SK-N-SH (cell line): ENCODE data around the gene FBXO2. TPM values are rescaled to one million over a fixed set of nuclear protein-coding genes. Genes with fewer than 3 reads are reported as not detected.
"Not testable (repeated sequence)": the region's sequence is repeated elsewhere in the genome, so short reads cannot be mapped to it uniquely, and the experiment has no call there.

Source experiments
- CTCF ChIA-PET: fragments of 300-600, 350-600 bp; formaldehyde crosslinking; extraction: SDS; loops from one replicate; lab custom pipeline; 2021; lab: Yijun Ruan, JAX
- POLR2A ChIA-PET: fragments of 350-600 bp; sonication (Branson Sonifier 250); formaldehyde crosslinking; extraction: SDS; loops from one replicate; lab custom pipeline; 2020; ENCODE audit warnings: antibody characterized with exemption, inconsistent platforms; lab: Yijun Ruan, JAX
- DNase-seq: peaks from one replicate; pipeline ENCODE4 v3.0.0; 2012
- H2AFZ ChIP-seq: fragments of 200-600 bp; sonication (generic); 2 replicates; pipeline ENCODE4 v1.8.1; 2016; ENCODE audit warnings: antibody characterized with exemption, mild to moderate bottlenecking, low read depth
- H3F3A ChIP-seq: fragments of 200-600 bp; sonication (generic); replicated peaks from 2 replicates; pipeline ENCODE3; 2016; ENCODE audit warnings: antibody characterized with exemption, mild to moderate bottlenecking; ENCODE audit not compliant: insufficient read depth
- H3K27ac ChIP-seq, 2 experiments: fragments of 200-500 bp in 1 of 2; fragments of 200-600 bp in 1 of 2; sonication (Bioruptor generic) in 1 of 2; sonication (generic), shearing (Covaris generic) in 1 of 2; 2 replicates each; pipeline versions ENCODE4 v1.5.1 to v1.6.1; 2014 to 2016; ENCODE audit warnings: low read depth in 2 of 2, inconsistent platforms in 1 of 2, low read length in 1 of 2, mild to moderate bottlenecking in 1 of 2, mixed read lengths in 1 of 2
- H3K27me3 ChIP-seq: fragments of 200-600 bp; sonication (generic), shearing (Covaris generic); 2 replicates; pipeline ENCODE4 v1.6.1; 2016; ENCODE audit warnings: mixed run types; ENCODE audit not compliant: insufficient read depth
- H3K36me3 ChIP-seq, 2 experiments: fragments of 200-500 bp in 1 of 2; fragments of 200-600 bp in 1 of 2; sonication (Bioruptor generic) in 1 of 2; sonication (generic) in 1 of 2; replicated peaks in 1 of 2; 2 replicates each; pipeline versions ENCODE3 to v1.5.1; 2014 to 2016; ENCODE audit warnings: low read length in 1 of 2, mild to moderate bottlenecking in 1 of 2; ENCODE audit not compliant: insufficient read depth in 2 of 2, control insufficient read depth in 1 of 2
- H3K4me1 ChIP-seq, 2 experiments: fragments of 200-500 bp in 1 of 2; fragments of 200-600 bp in 1 of 2; sonication (Bioruptor generic) in 1 of 2; sonication (generic), shearing (Covaris generic) in 1 of 2; 2 replicates each; pipeline versions ENCODE4 v1.5.1 to v1.6.1; 2014 to 2016; ENCODE audit warnings: low read depth in 1 of 2, low read length in 1 of 2, mixed run types in 1 of 2; ENCODE audit not compliant: insufficient read depth in 2 of 2, control insufficient read depth in 1 of 2
- H3K4me2 ChIP-seq: fragments of 200-600 bp; sonication (generic), shearing (Covaris generic); 2 replicates; pipeline ENCODE4 v1.6.1; 2017; ENCODE audit warnings: mixed run types
- H3K4me3 ChIP-seq, 2 experiments: fragments of 200-500 bp in 1 of 2; fragments of 200-600 bp in 1 of 2; sonication (Bioruptor generic) in 1 of 2; sonication (generic), shearing (Covaris generic) in 1 of 2; 2 replicates each; pipeline versions ENCODE4 v1.5.1 to v1.8.1; 2014 to 2016; ENCODE audit warnings: low read depth in 2 of 2, inconsistent platforms in 1 of 2, low read length in 1 of 2, mild to moderate bottlenecking in 1 of 2, mixed read lengths in 1 of 2, moderate library complexity in 1 of 2
- H3K79me2 ChIP-seq: fragments of 200-600 bp; sonication (generic); 2 replicates; pipeline ENCODE4 v1.8.1; 2017; ENCODE audit warnings: mild to moderate bottlenecking; ENCODE audit not compliant: insufficient read depth
- H3K9ac ChIP-seq: fragments of 200-600 bp; sonication (generic); 2 replicates; pipeline ENCODE4 v1.6.1; 2017; ENCODE audit warnings: mixed run types
- H3K9me2 ChIP-seq: fragments of 200-600 bp; sonication (generic); 2 replicates; pipeline ENCODE4 v1.6.1; 2017; ENCODE audit warnings: mixed run types
- H3K9me3 ChIP-seq: fragments of 200-600 bp; sonication (generic); 2 replicates; pipeline ENCODE4 v1.6.1; 2017; ENCODE audit warnings: mixed run types, mild to moderate bottlenecking, moderate library complexity
- H4K20me1 ChIP-seq: fragments of 200-600 bp; sonication (generic); 2 replicates; pipeline ENCODE4 v1.6.1; 2017; ENCODE audit warnings: mild to moderate bottlenecking, mixed run types; ENCODE audit not compliant: insufficient read depth
- CHD2 ChIP-seq: fragments of 150-350 bp; IDR thresholded peaks from 2 replicates; pipeline ENCODE4 v1.6.1; 2018; ENCODE audit warnings: low read length; ENCODE audit not compliant: partially characterized antibody
- CTCF ChIP-seq: fragments of 200-600 bp; sonication (generic); IDR thresholded peaks from 2 replicates; pipeline ENCODE4 v1.6.1; 2017; ENCODE audit warnings: antibody characterized with exemption, mild to moderate bottlenecking, moderate library complexity
- GABPA ChIP-seq: IDR thresholded peaks from 2 replicates; pipeline ENCODE4 v1.4.0; 2012; ENCODE audit warnings: low read depth, mild to moderate bottlenecking
- MAX ChIP-seq: IDR thresholded peaks from 2 replicates; pipeline ENCODE4 v1.4.0; 2012; ENCODE audit warnings: low read depth
- MEF2A ChIP-seq: IDR thresholded peaks from 2 replicates; pipeline ENCODE4 v1.4.0; 2012; ENCODE audit warnings: low read depth, borderline replicate concordance
- PBX3 ChIP-seq: IDR thresholded peaks from 2 replicates; pipeline ENCODE4; 2012
- RAD21 ChIP-seq: IDR thresholded peaks from 2 replicates; pipeline ENCODE4 v1.6.1; 2012; ENCODE audit warnings: mild to moderate bottlenecking, low read length
- RCOR1 ChIP-seq: fragments of 150-350 bp; IDR thresholded peaks from 2 replicates; pipeline ENCODE4 v1.6.1; 2017; ENCODE audit warnings: antibody characterized with exemption, low read length
- RFX5 ChIP-seq: IDR thresholded peaks from 2 replicates; pipeline ENCODE4 v1.6.1; 2012; ENCODE audit warnings: mild to moderate bottlenecking, improper control_type of control experiment, low read length
- RXRA ChIP-seq: IDR thresholded peaks from 2 replicates; pipeline ENCODE4 v1.4.0; 2012; ENCODE audit warnings: low read depth, mild to moderate bottlenecking, borderline replicate concordance
- SIN3A ChIP-seq: IDR thresholded peaks from 2 replicates; pipeline ENCODE4 v1.6.1; 2012; ENCODE audit warnings: low read depth, mild to moderate bottlenecking, low read length, moderate library complexity, borderline replicate concordance
- SMC3 ChIP-seq: IDR thresholded peaks from 2 replicates; pipeline ENCODE4 v1.6.1; 2012; ENCODE audit warnings: low read depth, low read length, improper control_type of control experiment
- TEAD4 ChIP-seq: IDR thresholded peaks from 2 replicates; pipeline ENCODE4 v1.4.0; 2012; ENCODE audit warnings: mild to moderate bottlenecking, borderline replicate concordance; ENCODE audit not compliant: insufficient read depth
- ZBTB33 ChIP-seq: IDR thresholded peaks from 2 replicates; pipeline ENCODE4 v1.4.0; 2012; ENCODE audit warnings: low read depth, borderline replicate concordance
- WGBS: methylation state at CpG from one replicate; pipeline ENCODE4 v1.1.6; 2017; ENCODE audit warnings: low lambda C conversion rate; 5-methylcytosine and 5-hydroxymethylcytosine counted together
- polyA plus RNA-seq, 3 experiments: library from polyadenylated mRNA; depleted of rRNA; stranded (reverse); fragments of >200 nt; gene quantifications; 2 replicates each; pipeline ENCODE4 v1.2.3, GENCODE V29; 2012

The FBXO2 gene
- polyA plus RNA-seq, 1 of the 3 experiments (the other 2 are of a cell fraction): 21.7 TPM

- Histone ChIP-seq H3K27ac (no peak overlapping the region), H3K4me2 (no peak overlapping the region), H4K20me1 (no peaks in the 10 kb centered on the region), H3K36me3 (no peaks in the 10 kb centered on the region), H3K9me3 (no peaks in the 10 kb centered on the region), H3K27me3 (no peaks in the 10 kb centered on the region; the same call in 1 of the 2 replicates), H3K4me3 (no peak overlapping the region), H3K4me1 (no peaks in the 10 kb centered on the region), H3K79me2 (no peaks in the 10 kb centered on the region), H3K9ac (no peak overlapping the region), H3K9me2 (no peaks in the 10 kb centered on the region), H3F3A (no peaks in the 10 kb centered on the region), H2AFZ (no peak overlapping the region)
- no peak for DNase-seq
- 2% methylated on average over 3 of the region's 5 CpGs for WGBS
- TF ChIP-seq ZBTB33 (no peak), MAX (no peak), PBX3 (no peak), RXRA (no peak), MEF2A (no peak), TEAD4 (no peak), CHD2 (no peak), SMC3 (no peak), SIN3A (no peak), GABPA (no peak), RFX5 (no peak)
- CTCF ChIA-PET: interaction anchor here (0.7 to 9.9 kb wide), 31 partner anchors 8 to 606 kb away, joined by 3 to 205 read pairs (median 8); partner anchors contain the start of genes EXOSC10 and UBIAD1
- POLR2A ChIA-PET: interaction anchor here (1.3 kb wide), 1 partner anchor 165 kb away, joined by 4 read pairs; the partner anchor contains the start of gene DISP3
These were observed 10.4 kb downstream of the FBXO2 start for GRCh38 chr1:11643782-11644181.

GRCh38 chr1:11642418-11643017 lies 11.7 kb downstream of the FBXO2 start:
- H3K9me3 ChIP-seq, H3K27me3 ChIP-seq, H4K20me1 ChIP-seq, H3K4me1 ChIP-seq, H3K79me2 ChIP-seq, H2AFZ ChIP-seq, H3F3A ChIP-seq, H3K4me3 ChIP-seq, H3K9me2 ChIP-seq, H3K36me3 ChIP-seq: not testable (repeated sequence)
- POLR2A ChIA-PET: interaction anchor here (0.6 to 1.3 kb wide), 3 partner anchors 164 to 432 kb away, joined by 3 to 5 read pairs (median 4); partner anchors contain the start of gene DISP3
- peak; percentile 83 for DNase-seq
- CTCF ChIA-PET: interaction anchor here (0.6 to 9.9 kb wide), 61 partner anchors 8 to 604 kb away, joined by 3 to 205 read pairs (median 6); partner anchors contain the start of genes DISP3, FBXO44, MTOR and UBIAD1
- 48% methylated on average over 15 of the region's 18 CpGs for WGBS
- TF ChIP-seq RAD21: peak; percentile 99
- peak; percentile 83 for TF ChIP-seq SMC3
- peak; percentile 96 for TF ChIP-seq CTCF
- TF ChIP-seq RCOR1: 0 out of 2 replicates have a peak, but pooled peaks have one; percentile 23
- TF ChIP-seq, all 33 proteins: peak for 4; not testable (repeated sequence) for 29
- H3K9ac ChIP-seq, H3K4me2 ChIP-seq, H3K27ac ChIP-seq: not testable (repeated sequence)
